SU-DHL-6 (cell line): ENCODE data around the gene PRICKLE2.

Experiments
- H2AFZ ChIP-seq: fragments of 200-600 bp; sonication (generic); 2 replicates; pipeline ENCODE4 v1.6.1; 2014; ENCODE audit warnings: low read depth, mild to moderate bottlenecking, moderate library complexity, mixed read lengths, antibody characterized with exemption, low read length; ENCODE audit not compliant: severe bottlenecking
- H3F3A ChIP-seq: fragments of 200-600 bp; shearing (Covaris generic); 2 replicates; pipeline ENCODE4 v1.6.0; 2016; ENCODE audit warnings: antibody characterized with exemption, mild to moderate bottlenecking; ENCODE audit not compliant: insufficient read depth
- H3K27ac ChIP-seq: fragments of 200-600 bp; sonication (generic); 2 replicates; pipeline ENCODE4 v1.5.1; 2016; ENCODE audit warnings: low read depth, mild to moderate bottlenecking, low read length, moderate library complexity, mixed read lengths
- H3K27me3 ChIP-seq: fragments of 200-600 bp; sonication (generic), shearing (Covaris generic); 2 replicates; pipeline ENCODE4 v1.6.0; 2014; ENCODE audit warnings: mild to moderate bottlenecking, low read length
- H3K36me3 ChIP-seq: fragments of 200-600 bp; sonication (generic); 2 replicates; pipeline ENCODE4 v1.6.1; 2014; ENCODE audit warnings: mild to moderate bottlenecking, low read length, mixed read lengths
- H3K4me2 ChIP-seq: fragments of 300-600, 200-600 bp; shearing (Covaris generic), sonication (generic); 2 replicates; pipeline ENCODE4 v1.6.0; 2014; ENCODE audit warnings: low read length, low read depth, mild to moderate bottlenecking; ENCODE audit not compliant: poor library complexity, severe bottlenecking
- H3K4me3 ChIP-seq: fragments of 200-600 bp; sonication (generic); 2 replicates; pipeline ENCODE4 v1.5.1; 2014; ENCODE audit warnings: antibody characterized with exemption, low read length, mild to moderate bottlenecking, mixed read lengths; ENCODE audit not compliant: insufficient read depth, poor library complexity, severe bottlenecking
- H3K79me2 ChIP-seq: fragments of 200-600 bp; sonication (generic); 2 replicates; pipeline ENCODE4 v1.6.1; 2014; ENCODE audit warnings: mild to moderate bottlenecking, low read length, moderate library complexity; ENCODE audit not compliant: insufficient read depth
- H3K9ac ChIP-seq: fragments of 200-600 bp; sonication (generic); 2 replicates; pipeline ENCODE4 v1.7.0; 2014; ENCODE audit warnings: mild to moderate bottlenecking, low read length
- H3K9me2 ChIP-seq: fragments of 200-600 bp; sonication (generic); replicated peaks from 2 replicates; pipeline ENCODE4 v1.6.1; 2014; ENCODE audit warnings: low read length; ENCODE audit not compliant: insufficient read depth
- H3K9me3 ChIP-seq: fragments of 200-600 bp; sonication (generic); 2 replicates; pipeline ENCODE4 v1.6.1; 2014; ENCODE audit warnings: low read length, mixed read lengths; ENCODE audit not compliant: insufficient read depth
- H4K20me1 ChIP-seq: fragments of 200-600 bp; sonication (generic); 2 replicates; pipeline ENCODE4 v1.6.1; 2014; ENCODE audit warnings: low read depth, mild to moderate bottlenecking, antibody characterized with exemption, low read length, moderate library complexity, mixed read lengths
- CTCF ChIP-seq: fragments of 200-600 bp; sonication (generic); IDR thresholded peaks from one replicate; pipeline ENCODE4 v1.5.1; 2017; ENCODE audit warnings: antibody characterized with exemption, mild to moderate bottlenecking, low read length, moderate library complexity; ENCODE audit not compliant: insufficient read depth, poor library complexity, severe bottlenecking
- EZH2phosphoT487 ChIP-seq: fragments of 200-600 bp; sonication (generic), shearing (Covaris generic); conservative IDR thresholded peaks from 2 replicates; pipeline ENCODE4 v1.6.1; 2018; ENCODE audit warnings: mild to moderate bottlenecking, antibody characterized with exemption, low read length, moderate library complexity, mixed read lengths

The PRICKLE2 gene

DNA sequence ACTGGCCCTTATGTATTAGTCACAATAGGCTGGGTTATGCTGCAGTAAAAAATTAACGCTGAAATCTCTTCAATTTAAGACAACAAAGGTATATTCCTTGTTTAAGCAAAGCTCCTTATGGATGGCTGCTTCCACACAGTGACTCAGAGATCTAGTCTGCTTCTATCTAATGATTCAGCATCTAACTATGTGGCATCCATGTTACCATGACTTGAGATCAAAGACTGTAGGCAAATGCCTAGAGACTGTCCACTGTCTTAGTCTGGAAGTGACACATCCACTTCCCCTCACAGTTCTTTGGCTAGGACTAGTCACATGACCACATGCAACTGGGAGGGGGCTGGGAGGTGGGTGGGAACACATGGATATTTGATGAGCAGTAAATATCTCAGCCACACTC, 140.6 kb downstream of the PRICKLE2 start:
- H3K79me2 ChIP-seq = no peaks in the 10 kb centered on the region
- H2AFZ ChIP-seq = no peak overlapping the region
- H3F3A ChIP-seq = no peaks in the 10 kb centered on the region
- no peaks in the 10 kb centered on the region for H3K27me3 ChIP-seq
- no peak overlapping the region for H3K4me2 ChIP-seq
- H4K20me1 ChIP-seq = no peaks in the 10 kb centered on the region
- H3K9me2 ChIP-seq = no peaks in the 10 kb centered on the region
- no peak overlapping the region for H3K9ac ChIP-seq
- H3K27ac ChIP-seq = no peak overlapping the region
- no peaks in the 10 kb centered on the region for H3K36me3 ChIP-seq
- TF ChIP-seq EZH2phosphoT487 = no peak
- TF ChIP-seq CTCF = no peak
- H3K9me3 ChIP-seq = no peaks in the 10 kb centered on the region
- H3K4me3 ChIP-seq = no peak overlapping the region

DNA sequence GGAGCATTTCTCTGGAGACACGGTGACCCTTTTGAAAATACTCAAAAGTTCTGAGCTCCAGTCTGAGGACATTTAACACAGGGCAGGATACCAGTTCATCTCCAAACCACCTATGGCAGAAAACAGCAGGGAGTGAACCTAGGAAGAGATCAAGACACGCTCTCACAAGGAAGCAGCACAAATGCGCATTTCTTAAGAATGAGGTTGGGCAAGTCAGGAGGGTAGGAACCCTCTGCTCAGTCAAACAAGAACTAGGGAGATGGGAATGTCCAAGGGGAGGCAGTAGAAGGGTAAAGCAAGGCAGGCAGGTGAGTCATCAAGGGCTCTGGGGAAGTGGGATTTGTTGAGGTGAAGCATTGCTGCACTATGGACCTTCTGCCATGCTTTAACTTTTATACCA, 141.7 kb downstream of the PRICKLE2 start:
- no peak overlapping the region for H2AFZ ChIP-seq
- no peak overlapping the region for H3K9ac ChIP-seq
- no peaks in the 10 kb centered on the region for H3F3A ChIP-seq
- no peaks in the 10 kb centered on the region for H3K36me3 ChIP-seq
- no peak overlapping the region for H3K4me2 ChIP-seq
- H3K9me2 ChIP-seq = no peaks in the 10 kb centered on the region
- no peaks in the 10 kb centered on the region for H3K27me3 ChIP-seq
- H3K4me3 ChIP-seq = no peak overlapping the region
- no peaks in the 10 kb centered on the region for H4K20me1 ChIP-seq
- H3K27ac ChIP-seq = no peak overlapping the region
- H3K79me2 ChIP-seq = no peaks in the 10 kb centered on the region
- TF ChIP-seq EZH2phosphoT487 (no peak), CTCF (no peak)
- no peaks in the 10 kb centered on the region for H3K9me3 ChIP-seq

- Histone ChIP-seq H3K9me3 (no peaks in the 10 kb centered on the region), H3F3A (no peaks in the 10 kb centered on the region), H3K27me3 (no peaks in the 10 kb centered on the region), H3K79me2 (no peaks in the 10 kb centered on the region), H3K4me2 (no peak overlapping the region), H4K20me1 (no peaks in the 10 kb centered on the region), H3K36me3 (no peaks in the 10 kb centered on the region), H3K27ac (no peak overlapping the region), H3K9ac (no peak overlapping the region), H2AFZ (no peak overlapping the region), H3K4me3 (no peak overlapping the region), H3K9me2 (no peaks in the 10 kb centered on the region)
- TF ChIP-seq EZH2phosphoT487 (no peak), CTCF (no peak)
Observed at GRCh38 chr3:64082961-64083541, 142.2 kb downstream of the PRICKLE2 start.
